LNCAP (cell line): Measurements from ENCODE around the gene UBE2Z.

Source experiments
- TF ChIP-seq, protein P1 (sequence below): fragments of 450-650 bp; IDR thresholded peaks from 2 replicates; pipeline ENCODE4 v1.5.1; 2017; ENCODE audit warnings: mild to moderate bottlenecking

Gene UBE2Z

DNA sequence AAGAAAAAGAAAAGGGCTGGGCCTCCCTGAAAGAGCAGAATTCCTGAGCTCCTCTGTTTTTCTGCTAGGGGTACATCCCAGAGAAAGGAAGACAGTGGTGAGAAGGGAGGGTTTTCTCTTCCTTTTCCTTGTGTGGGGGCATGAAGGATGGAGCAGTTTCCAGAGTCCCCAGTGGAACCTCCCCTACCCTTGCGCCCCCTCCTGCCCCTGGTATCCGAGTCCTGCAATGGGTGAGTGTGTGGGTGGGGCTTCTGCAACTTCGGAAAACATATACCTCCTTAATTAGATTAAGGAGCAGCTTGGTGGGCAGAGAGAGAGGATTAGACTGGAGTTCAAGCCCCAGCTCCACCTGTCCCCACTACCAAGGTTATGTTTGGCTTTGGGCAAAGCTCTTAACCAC, 65.6 kb downstream of the UBE2Z start:
- TF ChIP-seq, protein P1, sequence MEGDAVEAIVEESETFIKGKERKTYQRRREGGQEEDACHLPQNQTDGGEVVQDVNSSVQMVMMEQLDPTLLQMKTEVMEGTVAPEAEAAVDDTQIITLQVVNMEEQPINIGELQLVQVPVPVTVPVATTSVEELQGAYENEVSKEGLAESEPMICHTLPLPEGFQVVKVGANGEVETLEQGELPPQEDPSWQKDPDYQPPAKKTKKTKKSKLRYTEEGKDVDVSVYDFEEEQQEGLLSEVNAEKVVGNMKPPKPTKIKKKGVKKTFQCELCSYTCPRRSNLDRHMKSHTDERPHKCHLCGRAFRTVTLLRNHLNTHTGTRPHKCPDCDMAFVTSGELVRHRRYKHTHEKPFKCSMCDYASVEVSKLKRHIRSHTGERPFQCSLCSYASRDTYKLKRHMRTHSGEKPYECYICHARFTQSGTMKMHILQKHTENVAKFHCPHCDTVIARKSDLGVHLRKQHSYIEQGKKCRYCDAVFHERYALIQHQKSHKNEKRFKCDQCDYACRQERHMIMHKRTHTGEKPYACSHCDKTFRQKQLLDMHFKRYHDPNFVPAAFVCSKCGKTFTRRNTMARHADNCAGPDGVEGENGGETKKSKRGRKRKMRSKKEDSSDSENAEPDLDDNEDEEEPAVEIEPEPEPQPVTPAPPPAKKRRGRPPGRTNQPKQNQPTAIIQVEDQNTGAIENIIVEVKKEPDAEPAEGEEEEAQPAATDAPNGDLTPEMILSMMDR = no peak
